HG02571 (cell line): ENCODE results near the gene SRPK1.

ENCODE experiments used
- ATAC-seq: cut with Tn5 transposase; IDR thresholded peaks from one replicate; pipeline ENCODE4 v1.9.1; 2021; ENCODE audit warnings: mild to moderate bottlenecking, moderate library complexity; ENCODE audit not compliant: unreplicated experiment

Gene SRPK1

DNA sequence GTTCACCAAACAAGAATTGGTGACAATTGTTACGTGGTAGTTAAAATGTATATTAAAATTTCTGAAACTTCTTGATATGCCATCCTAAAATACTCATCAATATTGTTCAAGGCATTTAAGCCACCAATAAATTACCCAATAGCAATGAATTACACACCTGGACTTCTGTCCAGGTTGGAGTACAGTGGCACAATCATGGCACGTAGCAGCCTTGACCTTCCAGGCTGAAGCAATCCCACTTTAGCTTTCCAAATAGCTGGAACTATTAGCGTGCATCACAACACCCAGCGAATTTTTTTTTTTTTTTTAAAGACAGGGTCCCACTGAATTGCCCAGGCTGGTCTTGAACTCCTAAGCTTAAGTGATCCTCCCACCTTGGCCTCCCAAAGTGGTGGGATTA, 17.2 kb downstream of the SRPK1 start:
- no peak for ATAC-seq

GRCh38 chr6:35900448-35900847, 20.4 kb downstream of the SRPK1 start:
- no peak for ATAC-seq

- ATAC-seq: no peak
Observed at GRCh38 chr6:35898003-35898402, 22.9 kb downstream of the SRPK1 start.

GRCh38 chr6:35897486-35897885, 23.4 kb downstream of the SRPK1 start:
- ATAC-seq: no peak

- no peak for ATAC-seq
Observed at GRCh38 chr6:35897036-35897435, 23.9 kb downstream of the SRPK1 start.

GRCh38 chr6:35896228-35896627, 24.7 kb downstream of the SRPK1 start:
- no peak for ATAC-seq

GRCh38 chr6:35895560-35895959, 25.3 kb downstream of the SRPK1 start:
- no peak for ATAC-seq

GRCh38 chr6:35894776-35895175, 26.1 kb downstream of the SRPK1 start:
- ATAC-seq: no peak

DNA sequence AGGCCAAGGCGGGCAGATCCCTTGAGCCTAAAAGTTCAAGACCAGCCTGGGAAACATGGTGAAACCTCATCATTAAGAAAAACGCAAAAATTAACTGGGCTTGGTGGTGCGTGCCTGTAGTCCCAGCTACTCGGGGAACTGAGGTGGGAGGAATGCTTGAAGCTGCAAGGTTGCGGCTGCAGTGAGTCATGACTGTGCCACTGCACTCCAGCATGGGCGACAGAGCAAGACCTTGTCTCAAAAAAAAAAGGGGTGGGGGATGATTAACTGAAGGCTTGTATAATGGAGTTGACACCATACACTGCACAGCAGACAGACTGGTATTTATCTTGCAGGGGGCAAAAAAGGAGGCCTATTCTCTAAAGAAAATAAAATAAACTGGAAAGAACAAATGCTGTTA, 27.7 kb downstream of the SRPK1 start:
- no peak for ATAC-seq

- ATAC-seq: no peak
Observed at GRCh38 chr6:35892482-35892881, 28.4 kb downstream of the SRPK1 start.

- ATAC-seq: no peak
Observed at GRCh38 chr6:35879151-35879550, 41.7 kb downstream of the SRPK1 start.

DNA sequence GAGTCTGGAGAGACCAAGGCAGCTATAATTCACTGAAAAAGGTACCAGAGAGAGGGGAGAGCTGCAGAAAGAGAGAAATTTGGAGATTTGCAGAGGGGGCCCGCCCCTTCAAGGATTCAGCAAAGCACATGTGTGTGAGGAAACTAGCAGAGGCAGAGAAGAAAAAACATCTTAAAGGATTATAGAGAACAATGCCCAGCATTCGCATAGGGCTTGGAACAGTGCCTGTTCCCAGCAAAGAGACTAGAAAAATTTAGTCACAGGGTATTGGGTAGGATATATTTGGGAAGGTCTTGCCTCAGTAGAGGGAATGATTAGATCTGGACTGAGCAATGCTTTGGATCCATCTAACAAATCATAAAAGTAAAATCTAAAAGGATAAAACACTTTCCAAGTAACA, 44.0 kb downstream of the SRPK1 start:
- ATAC-seq: no peak

DNA sequence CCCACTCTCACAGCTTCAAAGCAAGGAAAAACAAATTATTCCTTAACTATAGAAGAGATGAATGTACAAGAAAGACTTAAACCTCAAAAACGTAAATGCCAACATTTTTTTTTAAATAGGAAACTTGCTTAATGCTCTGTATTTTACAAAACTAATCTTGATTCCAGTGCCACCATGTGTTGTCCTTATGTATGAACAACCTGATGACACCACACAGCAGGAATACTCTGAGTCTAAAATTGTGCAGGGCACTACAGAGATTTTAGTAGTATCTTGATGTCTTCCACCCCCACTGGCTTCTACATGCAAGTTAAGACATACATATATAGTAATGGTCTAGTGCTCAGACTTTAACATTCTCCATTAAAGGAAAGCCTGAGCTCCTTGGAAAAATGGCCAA, 46.2 kb downstream of the SRPK1 start:
- ATAC-seq: no peak

GRCh38 chr6:35859367-35859766, 61.5 kb downstream of the SRPK1 start:
- no peak for ATAC-seq

DNA sequence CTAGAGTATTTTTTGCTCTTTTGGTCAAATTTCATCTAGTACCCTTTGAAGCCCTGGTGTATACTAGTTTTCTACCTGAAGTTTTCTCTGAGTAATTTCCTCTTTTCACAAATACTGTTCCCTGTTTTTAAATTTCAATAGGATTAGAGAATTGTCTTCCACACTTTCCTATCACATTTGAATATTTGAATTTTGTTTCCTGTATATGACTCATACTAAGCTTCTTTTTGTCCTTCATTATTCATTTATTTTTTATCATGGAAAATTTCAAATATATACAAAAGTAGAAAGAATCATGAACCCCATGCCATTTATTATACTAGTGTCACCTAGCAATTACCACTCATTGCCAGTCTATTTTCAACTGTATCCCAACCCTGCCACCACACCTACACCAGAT, 63.0 kb downstream of the SRPK1 start:
- no peak for ATAC-seq

DNA sequence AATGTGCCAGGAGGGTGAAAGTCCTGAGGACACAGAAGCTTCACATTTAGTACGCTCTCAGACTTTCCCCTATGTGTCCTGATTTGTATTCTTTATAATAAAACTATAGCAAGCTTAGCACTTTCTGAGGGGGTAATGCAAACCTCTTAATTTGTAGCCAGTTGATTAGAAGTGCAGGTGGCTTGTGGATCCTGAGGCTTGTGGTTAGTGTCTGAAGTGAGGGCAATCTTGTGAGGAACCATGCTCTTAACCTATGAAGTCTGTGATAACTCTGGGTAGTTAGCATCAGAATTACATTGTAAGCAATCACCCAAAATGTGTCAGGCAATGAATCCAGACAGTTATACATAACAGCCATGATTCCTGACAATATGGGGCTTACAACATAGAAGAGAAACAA, 64.6 kb downstream of the SRPK1 start:
- ATAC-seq: no peak

DNA sequence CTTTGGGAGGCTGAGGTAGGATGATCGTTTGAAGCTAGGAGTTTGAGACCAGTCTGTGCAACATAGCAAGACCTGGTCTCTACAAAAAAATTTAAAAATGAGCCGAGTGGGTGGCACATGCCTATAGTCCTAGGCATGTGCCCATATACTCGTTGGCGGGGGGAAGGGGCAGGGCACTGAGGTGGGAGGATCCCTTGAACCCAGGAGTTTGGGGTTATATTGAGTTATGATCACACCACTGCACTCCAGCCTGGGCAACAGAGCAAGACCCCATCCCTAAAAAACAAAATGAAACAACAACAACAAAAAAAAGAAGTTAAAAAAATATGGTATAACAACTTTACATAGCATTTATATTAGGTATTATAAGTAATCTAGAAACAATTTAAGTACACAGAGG, 67.9 kb downstream of the SRPK1 start:
- ATAC-seq: no peak

DNA sequence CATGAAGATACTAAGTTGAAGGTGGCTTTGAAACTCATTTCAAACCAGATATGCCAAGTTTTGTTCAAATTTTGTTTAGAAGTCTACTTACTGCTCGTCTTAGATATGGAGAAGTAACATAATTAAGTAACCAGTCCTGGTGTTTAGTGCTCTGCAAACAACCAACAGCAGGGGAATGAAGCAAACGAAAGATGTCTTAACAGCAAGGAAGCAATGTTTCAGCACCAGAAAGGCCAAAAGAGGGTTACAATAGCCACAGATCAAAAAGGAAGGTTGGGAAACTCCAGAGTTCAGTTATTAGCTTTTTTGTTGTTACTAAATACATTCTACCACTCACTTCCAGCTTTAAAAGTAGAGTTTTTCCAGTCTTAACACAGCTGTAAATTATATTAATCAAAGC, 70.7 kb downstream of the SRPK1 start:
- no peak for ATAC-seq

GRCh38 chr6:35844290-35844689, 76.6 kb downstream of the SRPK1 start:
- ATAC-seq: no peak

DNA sequence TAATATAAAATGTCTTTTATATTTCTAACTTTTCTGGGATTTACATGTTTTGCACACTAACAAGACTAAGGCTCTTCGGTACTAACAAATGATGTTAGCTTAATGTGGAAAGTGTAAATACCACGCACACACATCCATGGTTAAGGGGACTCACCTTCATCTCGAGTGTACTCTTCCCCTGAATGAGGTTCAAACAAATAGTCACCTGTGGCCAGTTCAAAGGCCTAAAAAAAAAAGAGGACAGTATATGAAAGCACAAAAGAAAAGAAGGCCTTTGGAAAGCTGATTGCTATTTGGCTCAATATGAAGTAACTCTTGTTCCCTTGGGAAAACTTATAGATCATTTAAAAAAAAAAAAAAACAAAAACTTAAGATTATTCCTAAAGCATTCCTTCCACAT, 78.5 kb downstream of the SRPK1 start:
- no peak for ATAC-seq

GRCh38 chr6:35839019-35839418, 81.9 kb downstream of the SRPK1 start:
- ATAC-seq: no peak

- no peak for ATAC-seq
Observed at GRCh38 chr6:35833536-35833935, 87.4 kb downstream of the SRPK1 start.

GRCh38 chr6:35831257-35832007, 89.5 kb downstream of the SRPK1 start:
- ATAC-seq: no peak
